Memory B cell (primary cell): ENCODE data around the gene GAGE12J.
A peak's percentile ranks its signal among the peaks of the same experiment; 100 is the strongest.
"Not testable (repeated sequence)": the region's sequence is repeated elsewhere in the genome, so short reads cannot be mapped to it uniquely, and the experiment has no call there.

Source experiments
- ATAC-seq: fragments of 150-1000 bp; cut with Tn5 transposase; 2 replicates; pipeline ENCODE4 v1.10.0; 2021; ENCODE audit warnings: low read depth, mild to moderate bottlenecking, moderate library complexity
- DNase-seq, 2 donors: peaks; one replicate each; pipeline ENCODE4 v3.0.0; 2022; ENCODE audit warnings: low spot score in 2 of 2
- H3K27ac Mint-ChIP-seq: one replicate; pipeline ENCODE4 v1.8.0; 2022; ENCODE audit warnings: mild to moderate bottlenecking, moderate library complexity, mixed read lengths
- H3K27me3 Mint-ChIP-seq: one replicate; pipeline ENCODE4 v1.8.0; 2022; ENCODE audit warnings: mixed read lengths
- H3K36me3 Mint-ChIP-seq: one replicate; pipeline ENCODE4 v1.8.0; 2022; ENCODE audit warnings: mild to moderate bottlenecking, mixed read lengths
- H3K4me1 Mint-ChIP-seq: one replicate; pipeline ENCODE4 v1.8.0; 2022; ENCODE audit warnings: mixed read lengths
- H3K4me3 Mint-ChIP-seq: one replicate; pipeline ENCODE4 v1.8.0; 2022; ENCODE audit warnings: mild to moderate bottlenecking, moderate library complexity, mixed read lengths
- H3K9me3 Mint-ChIP-seq: one replicate; pipeline ENCODE4 v1.8.0; 2022; ENCODE audit warnings: mixed read lengths

Gene GAGE12J, protein sequence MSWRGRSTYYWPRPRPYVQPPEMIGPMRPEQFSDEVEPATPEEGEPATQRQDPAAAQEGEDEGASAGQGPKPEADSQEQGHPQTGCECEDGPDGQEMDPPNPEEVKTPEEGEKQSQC

DNA sequence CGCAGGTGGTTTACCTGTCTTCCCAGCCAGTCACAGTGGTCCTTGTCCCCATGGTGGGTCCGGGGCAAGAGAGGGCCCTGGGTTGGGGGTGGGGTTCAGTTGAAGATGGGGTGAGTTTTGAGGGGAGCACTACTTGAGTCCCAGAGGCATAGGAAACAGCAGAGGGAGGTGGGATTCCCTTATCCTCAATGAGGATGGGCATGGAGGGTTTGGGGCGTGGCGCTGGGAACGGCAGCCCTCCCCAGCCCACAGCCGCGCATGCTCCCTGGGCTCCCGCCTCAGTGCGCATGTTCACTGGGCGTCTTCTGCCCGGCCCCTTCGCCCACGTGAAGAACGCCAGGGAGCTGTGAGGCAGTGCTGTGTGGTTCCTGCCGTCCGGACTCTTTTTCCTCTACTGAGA lies at the start of gene GAGE12J:
Gene GAGE12J (plus strand): TSS at position 301 of the 400 bp plus-strand sequence. CDS start 1,157 bp downstream, outside the sequence.
- not testable (repeated sequence) for H3K4me3 Mint-ChIP-seq, DNase-seq, H3K27me3 Mint-ChIP-seq, H3K9me3 Mint-ChIP-seq, ATAC-seq, H3K36me3 Mint-ChIP-seq, H3K4me1 Mint-ChIP-seq, H3K27ac Mint-ChIP-seq

DNA sequence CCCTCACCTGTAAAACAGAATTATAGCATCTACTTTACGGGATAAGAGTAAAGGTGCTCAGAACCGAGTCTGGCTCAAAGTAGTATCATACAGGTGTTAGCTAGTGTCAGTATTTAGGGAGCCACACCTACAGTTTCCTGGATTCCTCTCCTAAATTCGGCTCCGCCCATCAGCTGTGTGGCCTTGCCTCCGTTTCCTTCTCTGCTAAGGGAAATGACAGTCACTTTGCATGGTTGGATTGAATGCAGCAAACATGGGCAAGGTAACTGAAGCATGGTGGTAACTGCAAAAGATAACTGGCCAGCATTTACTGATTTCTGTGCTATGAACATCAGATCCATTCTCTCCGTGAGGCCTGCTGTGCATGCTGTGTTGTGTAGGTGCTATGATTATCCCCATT lies 49.4 kb upstream of the GAGE12J start:
- no peaks in the 10 kb centered on the region for H3K27me3 Mint-ChIP-seq
- H3K36me3 Mint-ChIP-seq = peaks cover 6% of the 10 kb centered on the region
- no peak overlapping the region for H3K4me3 Mint-ChIP-seq
- ATAC-seq (no peak), DNase-seq (no peak)
- H3K9me3 Mint-ChIP-seq = no peaks in the 10 kb centered on the region
- H3K27ac Mint-ChIP-seq = no peak overlapping the region
- H3K4me1 Mint-ChIP-seq = peaks cover 34% of the 10 kb centered on the region

DNA sequence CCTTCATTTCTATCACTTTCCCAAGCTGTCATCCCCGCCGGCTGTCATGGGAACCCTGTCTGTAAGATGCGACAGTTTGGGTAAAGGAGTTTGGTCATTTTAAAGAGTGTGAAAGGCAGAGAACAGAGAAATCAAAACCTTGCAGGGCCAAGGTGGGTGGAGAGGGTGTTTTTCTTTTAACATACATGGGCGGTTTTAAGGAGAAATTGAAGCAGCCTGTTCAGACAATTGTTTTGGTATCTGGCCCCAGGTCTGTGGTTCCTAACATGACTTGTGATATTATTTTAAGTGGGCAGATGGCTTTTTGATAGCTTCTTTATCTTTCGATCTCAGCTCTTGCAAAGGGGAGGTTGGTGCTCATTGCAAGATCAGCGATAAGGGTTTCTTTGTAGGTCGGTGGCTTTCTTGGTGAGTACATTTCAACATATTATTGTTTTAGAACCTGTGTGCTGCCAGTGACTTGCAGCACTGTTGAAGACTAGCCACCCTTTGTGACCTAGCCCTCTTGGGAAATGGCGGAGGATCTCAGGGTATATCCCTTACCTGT lies 48.6 kb upstream of the GAGE12J start:
- no peak for DNase-seq
- no peak overlapping the region for H3K4me3 Mint-ChIP-seq
- peaks cover 34% of the 10 kb centered on the region for H3K4me1 Mint-ChIP-seq
- no peaks in the 10 kb centered on the region for H3K9me3 Mint-ChIP-seq
- peak overlapping the region; percentile 73 for H3K27ac Mint-ChIP-seq
- no peak for ATAC-seq
- H3K27me3 Mint-ChIP-seq = no peaks in the 10 kb centered on the region
- peaks cover 6% of the 10 kb centered on the region for H3K36me3 Mint-ChIP-seq

DNA sequence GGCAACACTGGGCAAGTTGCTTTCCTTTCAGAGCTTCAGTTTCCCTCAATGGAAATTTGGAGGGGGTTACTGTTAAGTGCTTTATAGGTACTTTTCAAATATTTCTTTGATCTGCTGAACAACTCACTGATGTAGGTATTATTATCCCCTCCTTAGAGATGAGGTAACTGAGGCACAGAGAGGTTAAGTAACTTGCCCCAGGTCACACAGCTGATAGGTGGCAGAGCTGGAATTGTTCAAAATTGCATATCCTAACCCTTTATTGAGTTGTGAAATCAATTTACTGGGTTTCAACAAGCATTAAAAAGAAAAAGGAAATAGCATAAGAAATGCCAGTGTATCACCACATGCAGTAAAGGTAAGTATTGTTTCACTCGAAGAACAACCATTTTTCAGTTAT lies 45.6 kb upstream of the GAGE12J start:
- peaks cover 26% of the 10 kb centered on the region for H3K4me1 Mint-ChIP-seq
- ATAC-seq (no peak), DNase-seq (no peak)
- no peak overlapping the region for H3K27ac Mint-ChIP-seq
- no peaks in the 10 kb centered on the region for H3K27me3 Mint-ChIP-seq
- H3K4me3 Mint-ChIP-seq = no peak overlapping the region
- H3K9me3 Mint-ChIP-seq = no peaks in the 10 kb centered on the region
- peaks cover 3% of the 10 kb centered on the region for H3K36me3 Mint-ChIP-seq

DNA sequence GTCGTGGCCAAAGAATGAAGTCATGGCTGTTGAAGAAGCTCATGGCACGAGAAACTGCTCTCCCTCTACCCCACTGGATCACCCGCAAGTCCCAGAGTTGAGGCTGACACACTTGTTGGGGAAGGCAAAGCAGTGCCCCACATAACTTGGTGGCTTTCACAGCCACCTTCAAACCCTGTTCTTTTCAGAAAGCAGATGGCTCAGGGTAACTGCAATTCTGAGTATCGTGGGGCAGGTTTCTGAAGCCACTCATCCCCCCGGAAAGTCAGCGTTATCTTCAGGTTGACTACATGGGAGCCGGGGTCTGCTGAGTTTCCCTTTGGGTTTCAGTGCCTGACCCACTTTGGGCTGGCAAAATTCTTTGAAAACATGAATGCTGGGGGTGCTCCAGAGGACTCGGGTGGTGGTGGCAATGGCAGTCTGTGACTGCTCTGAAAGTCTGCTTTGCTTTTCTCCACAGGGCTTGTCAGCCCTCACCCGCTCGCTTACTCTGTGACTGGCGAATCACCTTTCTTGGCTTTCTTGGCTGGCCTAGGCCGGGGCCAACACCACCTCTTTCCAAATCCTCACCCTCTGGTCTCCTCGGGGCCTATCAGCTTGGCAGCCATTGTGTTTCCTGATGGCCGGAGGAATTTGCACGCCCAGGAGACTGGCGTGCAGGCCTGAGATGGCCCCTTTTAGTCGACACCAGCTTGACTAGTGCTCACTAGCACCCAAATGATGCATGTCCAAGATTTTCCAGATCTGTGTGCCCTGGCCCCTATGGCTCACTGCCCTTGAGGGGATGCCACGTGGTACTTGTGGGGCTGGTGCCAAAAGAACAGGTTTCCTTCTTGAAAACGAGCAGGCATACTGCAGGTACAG lies 44.9 kb upstream of the GAGE12J start:
- ATAC-seq (no peak), DNase-seq (no peak)
- Mint-ChIP-seq H3K4me1 (peaks cover 24% of the 10 kb centered on the region), H3K36me3 (peaks cover 2% of the 10 kb centered on the region), H3K9me3 (no peaks in the 10 kb centered on the region), H3K4me3 (no peak overlapping the region), H3K27ac (no peak overlapping the region), H3K27me3 (no peaks in the 10 kb centered on the region)

DNA sequence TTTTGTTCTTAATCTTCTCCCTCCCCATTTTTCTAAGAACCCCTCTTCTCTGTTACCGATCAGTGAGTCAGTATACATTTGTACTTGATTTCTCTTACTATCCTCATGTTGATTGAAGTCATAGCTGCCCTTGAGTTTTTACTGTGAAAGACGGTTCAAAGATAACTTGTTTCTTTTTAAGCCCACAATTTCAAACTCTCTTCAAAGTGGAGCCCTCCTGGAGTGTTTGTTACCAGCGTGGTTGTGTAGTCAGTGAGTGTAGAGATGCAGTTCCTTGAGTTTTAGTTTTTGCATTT lies 44.4 kb upstream of the GAGE12J start:
- H3K4me3 Mint-ChIP-seq = no peak overlapping the region
- ATAC-seq (no peak), DNase-seq (no peak)
- peaks cover 27% of the 10 kb centered on the region for H3K4me1 Mint-ChIP-seq
- H3K9me3 Mint-ChIP-seq = no peaks in the 10 kb centered on the region
- H3K27me3 Mint-ChIP-seq = no peaks in the 10 kb centered on the region
- peaks cover 6% of the 10 kb centered on the region for H3K36me3 Mint-ChIP-seq
- H3K27ac Mint-ChIP-seq = peak overlapping the region; percentile 31

DNA sequence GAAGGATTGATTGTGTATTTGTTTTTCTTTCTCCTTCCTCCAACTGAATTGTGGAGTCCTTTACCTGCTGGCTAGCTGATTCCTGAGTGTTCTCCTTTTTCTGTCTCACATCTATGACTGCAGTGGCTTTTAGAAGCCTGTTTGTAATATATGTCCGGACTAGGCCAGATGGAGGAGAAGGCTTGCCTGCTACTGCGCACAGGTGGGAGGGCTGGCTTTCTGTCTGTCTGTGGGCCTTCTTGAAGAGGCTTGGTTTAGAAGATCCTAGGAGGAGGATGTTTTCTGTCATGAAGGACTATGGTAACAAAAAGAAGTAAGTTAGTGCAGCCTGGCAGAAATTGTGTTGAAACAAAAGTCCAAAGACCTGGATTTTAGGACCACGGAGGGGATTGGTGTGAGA lies 43.8 kb upstream of the GAGE12J start:
- Mint-ChIP-seq H3K4me1 (peaks cover 23% of the 10 kb centered on the region), H3K4me3 (no peak overlapping the region), H3K9me3 (no peaks in the 10 kb centered on the region), H3K27me3 (no peaks in the 10 kb centered on the region), H3K36me3 (peaks cover 5% of the 10 kb centered on the region), H3K27ac (peak overlapping the region; percentile 31)
- ATAC-seq (no peak), DNase-seq (no peak)

DNA sequence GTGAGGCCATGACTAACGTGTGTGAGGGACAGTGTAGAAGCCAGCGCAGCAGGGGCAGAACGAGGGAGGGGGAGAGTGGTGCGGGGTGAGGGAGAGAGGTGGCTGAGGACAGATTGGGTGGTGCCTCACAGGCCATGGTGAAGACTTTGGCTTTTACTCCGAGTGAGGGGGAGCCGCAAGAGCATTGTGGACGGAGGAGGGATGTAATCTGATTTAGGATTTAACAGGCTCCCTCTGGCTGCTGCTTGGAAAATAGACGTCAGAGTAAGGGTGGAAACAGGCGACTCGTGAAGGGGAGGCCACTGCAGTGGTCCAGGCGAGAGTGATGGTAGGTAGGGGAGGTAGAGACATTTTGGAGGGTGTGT lies 39.2 kb upstream of the GAGE12J start:
- peak overlapping the region; percentile 69 for H3K27ac Mint-ChIP-seq
- H3K9me3 Mint-ChIP-seq = no peaks in the 10 kb centered on the region
- no peak for ATAC-seq
- H3K27me3 Mint-ChIP-seq = no peaks in the 10 kb centered on the region
- no peak for DNase-seq
- peaks cover 6% of the 10 kb centered on the region for H3K4me1 Mint-ChIP-seq
- H3K36me3 Mint-ChIP-seq = peaks cover 4% of the 10 kb centered on the region
- no peak overlapping the region for H3K4me3 Mint-ChIP-seq

DNA sequence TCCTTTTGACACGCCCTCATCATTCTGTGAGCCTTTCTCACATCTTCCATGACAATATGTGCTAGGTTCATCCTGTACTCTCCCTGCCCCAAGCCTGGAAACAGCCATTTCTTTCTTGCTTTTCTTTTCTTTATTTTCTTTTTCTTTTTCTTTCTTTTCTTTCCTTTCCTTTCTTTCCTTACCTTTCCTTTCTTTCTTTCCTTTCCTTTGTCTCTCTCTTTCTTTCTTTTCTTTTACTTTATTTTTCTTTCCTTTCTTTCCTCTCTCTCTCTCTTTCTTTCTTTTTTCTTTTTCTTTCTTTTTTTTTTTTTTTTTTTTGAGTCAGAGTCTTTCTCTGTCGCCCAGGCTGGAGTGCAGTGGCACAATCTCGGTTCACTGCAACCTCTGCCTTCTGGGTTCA lies 37.6 kb upstream of the GAGE12J start:
- no peak for DNase-seq
- H3K27ac Mint-ChIP-seq = no peak overlapping the region
- no peak overlapping the region for H3K4me3 Mint-ChIP-seq
- ATAC-seq = no peak
- peaks cover 7% of the 10 kb centered on the region for H3K4me1 Mint-ChIP-seq
- H3K27me3 Mint-ChIP-seq = no peaks in the 10 kb centered on the region
- peaks cover 4% of the 10 kb centered on the region for H3K36me3 Mint-ChIP-seq
- H3K9me3 Mint-ChIP-seq = no peaks in the 10 kb centered on the region

DNA sequence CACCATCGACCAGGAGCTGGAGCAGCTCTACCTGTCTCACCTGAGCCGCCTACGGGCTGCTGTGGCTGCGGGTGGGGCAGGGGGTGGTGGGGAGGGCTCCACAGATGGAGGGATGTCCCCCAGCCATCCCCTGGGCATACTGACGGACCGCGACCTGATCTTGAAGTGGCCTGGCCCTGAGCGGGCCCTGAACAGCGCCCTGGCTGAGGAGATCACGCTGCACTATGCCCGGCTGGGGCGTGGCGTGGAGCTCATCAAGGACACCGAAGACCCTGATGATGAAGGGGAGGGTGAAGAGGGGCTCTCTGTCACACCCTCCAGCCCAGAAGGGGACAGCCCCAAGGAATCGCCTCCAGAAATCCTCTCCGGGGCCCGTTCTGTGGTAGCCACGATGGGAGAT lies 35.7 kb upstream of the GAGE12J start:
- Mint-ChIP-seq H3K27me3 (no peaks in the 10 kb centered on the region), H3K27ac (no peak overlapping the region), H3K4me1 (peaks cover 7% of the 10 kb centered on the region), H3K4me3 (no peak overlapping the region), H3K9me3 (no peaks in the 10 kb centered on the region), H3K36me3 (peaks cover 4% of the 10 kb centered on the region)
- ATAC-seq (no peak), DNase-seq (no peak)

DNA sequence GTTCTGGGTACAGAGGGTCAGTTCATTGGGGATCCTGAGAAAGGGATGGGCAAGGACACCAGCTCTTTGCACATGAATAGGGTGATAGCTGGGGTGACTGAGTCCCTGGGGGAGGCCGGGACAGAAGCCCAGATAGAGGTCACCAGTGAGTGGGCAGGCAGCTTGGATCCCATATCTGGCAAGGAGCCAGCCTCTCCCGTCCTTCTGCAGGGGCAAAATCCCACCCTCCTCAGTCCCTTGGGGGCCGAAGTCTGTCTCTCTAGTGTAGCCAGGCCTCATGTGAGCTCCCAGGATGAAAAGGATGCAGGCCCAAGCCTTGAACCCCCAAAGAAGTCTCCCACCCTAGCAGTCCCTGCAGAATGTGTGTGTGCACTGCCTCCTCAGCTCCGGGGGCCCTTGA lies 35.3 kb upstream of the GAGE12J start:
- no peaks in the 10 kb centered on the region for H3K27me3 Mint-ChIP-seq
- no peak overlapping the region for H3K4me3 Mint-ChIP-seq
- peaks cover 4% of the 10 kb centered on the region for H3K36me3 Mint-ChIP-seq
- no peak for DNase-seq
- peaks cover 7% of the 10 kb centered on the region for H3K4me1 Mint-ChIP-seq
- H3K27ac Mint-ChIP-seq = no peak overlapping the region
- no peak for ATAC-seq
- no peaks in the 10 kb centered on the region for H3K9me3 Mint-ChIP-seq

DNA sequence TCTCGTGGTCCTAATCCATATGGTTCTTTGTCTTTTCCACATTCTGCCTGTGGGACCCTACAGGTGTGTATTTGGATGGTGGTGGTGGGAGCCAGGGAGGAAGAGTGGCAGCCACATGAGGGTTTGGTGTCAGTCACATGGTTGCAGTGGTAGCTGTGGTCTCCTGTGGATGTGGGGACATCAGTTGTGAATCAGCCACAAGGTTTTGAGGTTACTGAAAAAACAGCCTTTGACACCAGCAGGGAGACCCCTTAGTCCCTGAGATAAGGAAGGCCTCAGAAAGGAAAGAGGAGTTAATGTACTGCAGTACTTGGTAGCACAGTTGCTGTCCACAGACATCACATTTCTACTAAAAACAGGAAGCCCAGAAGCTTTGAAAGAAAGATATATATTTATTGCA lies 34.2 kb upstream of the GAGE12J start:
- no peak for DNase-seq
- Mint-ChIP-seq H3K4me3 (no peak overlapping the region), H3K27ac (no peak overlapping the region), H3K27me3 (no peaks in the 10 kb centered on the region), H3K36me3 (no peaks in the 10 kb centered on the region), H3K4me1 (peaks cover 6% of the 10 kb centered on the region), H3K9me3 (no peaks in the 10 kb centered on the region)
- ATAC-seq = no peak

DNA sequence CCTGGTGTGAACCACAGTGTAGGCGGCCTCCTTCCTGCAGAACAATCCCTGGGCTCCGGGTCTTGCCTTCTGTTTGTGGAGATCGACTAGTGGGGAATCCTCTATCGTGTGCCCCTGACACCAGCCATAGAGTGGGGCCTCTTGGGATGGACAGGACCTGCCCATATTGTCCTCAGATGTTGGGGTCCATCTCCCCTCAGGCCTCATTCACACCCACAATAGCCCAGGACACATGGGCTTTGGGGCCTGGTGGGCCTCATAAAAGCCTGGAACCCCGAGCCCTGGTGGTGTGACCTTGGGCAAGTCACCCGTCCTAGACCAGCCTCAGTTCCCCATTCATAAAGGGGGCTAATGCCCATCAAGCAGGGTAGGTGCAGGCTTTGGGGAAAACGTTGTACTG lies 31.6 kb upstream of the GAGE12J start:
- no peak overlapping the region for H3K27ac Mint-ChIP-seq
- no peak overlapping the region for H3K4me3 Mint-ChIP-seq
- peaks cover 6% of the 10 kb centered on the region for H3K4me1 Mint-ChIP-seq
- H3K9me3 Mint-ChIP-seq = no peaks in the 10 kb centered on the region
- ATAC-seq = no peak
- no peak for DNase-seq
- no peaks in the 10 kb centered on the region for H3K36me3 Mint-ChIP-seq
- H3K27me3 Mint-ChIP-seq = no peaks in the 10 kb centered on the region

DNA sequence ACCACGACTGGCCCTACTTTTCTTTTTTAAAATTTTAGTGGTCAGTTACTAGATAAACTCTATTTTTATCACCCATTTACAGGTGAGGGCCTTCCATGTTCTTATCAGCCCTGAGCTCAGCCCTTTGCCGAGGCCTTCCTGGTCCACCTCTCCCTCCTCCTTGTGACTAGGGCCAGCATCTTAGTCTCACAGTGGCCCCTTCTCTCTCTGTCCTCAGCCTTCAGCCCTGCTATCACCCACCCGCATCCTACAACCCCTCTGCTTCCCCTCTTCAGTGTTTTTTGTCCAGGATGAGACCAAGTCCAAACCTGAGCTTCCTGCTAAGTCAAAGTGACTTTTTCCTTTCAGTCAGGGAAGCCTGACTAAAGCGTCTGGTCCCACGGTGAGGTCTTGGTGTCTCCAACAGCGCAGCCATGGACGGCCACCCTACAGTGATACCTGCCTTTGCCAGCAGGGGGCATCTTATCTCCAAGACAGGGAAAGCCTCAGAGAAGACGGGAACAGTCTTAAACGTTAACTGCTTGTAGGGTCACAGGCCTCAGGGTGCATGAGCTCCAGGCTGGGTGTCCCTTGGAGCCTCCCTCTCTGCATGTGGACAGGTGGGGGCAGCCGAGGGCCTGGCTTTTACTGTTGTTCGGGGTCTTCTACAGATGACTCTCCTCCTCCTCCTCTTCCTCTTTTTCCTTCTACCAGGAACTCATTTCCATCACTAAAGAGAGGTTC lies 30.1 kb upstream of the GAGE12J start:
- H3K4me1 Mint-ChIP-seq = peaks cover 6% of the 10 kb centered on the region
- peak; percentile 62 for ATAC-seq

More for the DNA sequence above, 30.1 kb upstream of the GAGE12J start:
- H3K27me3 Mint-ChIP-seq = no peaks in the 10 kb centered on the region
- no peaks in the 10 kb centered on the region for H3K36me3 Mint-ChIP-seq
- H3K4me3 Mint-ChIP-seq = no peak overlapping the region
- H3K27ac Mint-ChIP-seq = no peak overlapping the region
- H3K9me3 Mint-ChIP-seq = no peaks in the 10 kb centered on the region
- peak; percentile 35 to 53 for DNase-seq
